ENCODE data around the gene LANCL2. TPM values are rescaled to one million over a fixed set of nuclear protein-coding genes. Genes with fewer than 3 reads are reported as not detected.

Gene LANCL2
- polyA plus RNA-seq, 3 donors: 6.4 to 11.8 (median 8.3) TPM

DNA sequence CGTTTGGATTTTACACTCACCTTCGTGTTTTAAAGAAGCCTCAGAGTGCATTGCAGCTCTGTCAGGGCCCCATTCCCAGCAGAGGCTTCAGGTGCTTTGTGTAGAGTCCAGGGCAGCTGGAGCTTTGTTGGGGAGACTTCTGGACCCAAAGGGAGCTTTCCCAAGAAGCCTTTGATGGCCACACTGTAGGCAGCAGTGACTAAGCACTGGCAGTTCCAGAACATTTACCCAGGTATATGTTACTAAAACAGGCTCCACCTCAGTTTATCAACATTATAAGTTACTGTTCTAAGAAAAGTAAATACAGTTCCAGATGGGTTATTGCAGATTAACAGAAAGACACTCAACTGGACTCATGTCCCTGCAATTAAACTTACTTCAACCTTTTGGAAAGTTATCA lies 66.8 kb downstream of the LANCL2 start:
- no peaks in the 10 kb centered on the region for H3K4me1 ChIP-seq (ENCODE audit: control insufficient read depth in 1 of 2, insufficient read depth in 2 of 2, low read length in 2 of 2)
- intact Hi-C loops (cut with micrococcal nuclease): no loop called here
- Mint-ChIP-seq H3K27ac (no peak overlapping the region), H3K9me3 (peaks cover 0 to 2% (median 0%) of the 10 kb centered on the region in 7 donors), H3K4me3 (no peak overlapping the region), H3K36me3 (peaks cover 6 to 7% of the 10 kb centered on the region in 2 donors), H3K27me3 (ENCODE audit: low read depth in 3 of 3) (peaks cover 0 to 3% (median 0%) of the 10 kb centered on the region in 3 donors), H3K4me1 (no peaks in the 10 kb centered on the region)
- no peaks in the 10 kb centered on the region for H3K27me3 ChIP-seq (ENCODE audit: control insufficient read depth in 2 of 2, insufficient read depth in 2 of 2, low read length in 2 of 2)
- DNase-seq: no peak
- H3K9ac ChIP-seq (ENCODE audit: insufficient read depth, low read length, poor library complexity, severe bottlenecking): no peak overlapping the region
- H3K4me2 ChIP-seq (replicated peaks; ENCODE audit: extremely low read depth, low read length, poor library complexity, severe bottlenecking): no peak overlapping the region
- H3K79me2 ChIP-seq (ENCODE audit: insufficient read depth, low read length): no peaks in the 10 kb centered on the region
- H3K36me3 ChIP-seq (replicated peaks in 1 of 2; ENCODE audit: control insufficient read depth in 1 of 2, insufficient read depth in 2 of 2, low read length in 2 of 2): peaks cover 0 to 18% of the 10 kb centered on the region in 2 donors
- H4K20me1 ChIP-seq (ENCODE audit: insufficient read depth, low read length): no peaks in the 10 kb centered on the region
- no peak overlapping the region for H2AFZ ChIP-seq (ENCODE audit: insufficient read depth, low read depth, low read length, poor library complexity, severe bottlenecking)
- 50% methylated on average over 2 of the region's 2 CpGs for WGBS (ENCODE audit: insufficient coverage)
- no peak overlapping the region for H3K4me3 ChIP-seq (replicated peaks in 1 of 3; ENCODE audit: low read depth in 2 of 3, low read length in 3 of 3)
- H3K27ac ChIP-seq (ENCODE audit: low read depth in 1 of 2, low read length in 2 of 2): no peak overlapping the region
- H3K9me3 ChIP-seq (replicated peaks in 1 of 2; ENCODE audit: control insufficient read depth in 1 of 2, insufficient read depth in 1 of 2, low read length in 2 of 2): no peaks in the 10 kb centered on the region
- TF ChIP-seq, protein P1, sequence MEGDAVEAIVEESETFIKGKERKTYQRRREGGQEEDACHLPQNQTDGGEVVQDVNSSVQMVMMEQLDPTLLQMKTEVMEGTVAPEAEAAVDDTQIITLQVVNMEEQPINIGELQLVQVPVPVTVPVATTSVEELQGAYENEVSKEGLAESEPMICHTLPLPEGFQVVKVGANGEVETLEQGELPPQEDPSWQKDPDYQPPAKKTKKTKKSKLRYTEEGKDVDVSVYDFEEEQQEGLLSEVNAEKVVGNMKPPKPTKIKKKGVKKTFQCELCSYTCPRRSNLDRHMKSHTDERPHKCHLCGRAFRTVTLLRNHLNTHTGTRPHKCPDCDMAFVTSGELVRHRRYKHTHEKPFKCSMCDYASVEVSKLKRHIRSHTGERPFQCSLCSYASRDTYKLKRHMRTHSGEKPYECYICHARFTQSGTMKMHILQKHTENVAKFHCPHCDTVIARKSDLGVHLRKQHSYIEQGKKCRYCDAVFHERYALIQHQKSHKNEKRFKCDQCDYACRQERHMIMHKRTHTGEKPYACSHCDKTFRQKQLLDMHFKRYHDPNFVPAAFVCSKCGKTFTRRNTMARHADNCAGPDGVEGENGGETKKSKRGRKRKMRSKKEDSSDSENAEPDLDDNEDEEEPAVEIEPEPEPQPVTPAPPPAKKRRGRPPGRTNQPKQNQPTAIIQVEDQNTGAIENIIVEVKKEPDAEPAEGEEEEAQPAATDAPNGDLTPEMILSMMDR (IDR thresholded peaks at IDR 0.05): no peak

DNA sequence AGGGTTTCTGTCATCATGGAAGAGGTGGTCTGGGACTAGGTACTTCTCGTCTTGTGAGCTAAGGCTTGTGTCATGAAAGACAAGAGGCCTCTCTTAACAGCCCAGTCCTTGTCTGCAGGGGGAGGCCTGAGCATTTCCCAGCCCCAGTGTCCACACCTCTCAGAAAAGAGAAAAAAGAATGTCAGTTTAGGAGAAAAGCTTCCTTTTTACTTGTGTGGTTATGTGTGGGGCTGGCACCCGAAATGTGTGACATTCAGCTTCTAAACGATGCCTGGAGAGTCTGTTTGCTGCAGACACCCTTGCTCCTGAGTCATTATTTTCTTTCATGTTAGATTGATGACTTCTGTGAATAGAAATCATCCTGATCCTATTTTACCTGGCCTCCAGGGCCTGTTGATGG lies 67.4 kb downstream of the LANCL2 start:
- intact Hi-C loops (cut with micrococcal nuclease): no loop called here
- Histone ChIP-seq H4K20me1 (ENCODE audit: insufficient read depth, low read length) (no peaks in the 10 kb centered on the region), H3K9ac (ENCODE audit: insufficient read depth, low read length, poor library complexity, severe bottlenecking) (no peak overlapping the region), H3K79me2 (ENCODE audit: insufficient read depth, low read length) (no peaks in the 10 kb centered on the region), H3K4me2 (replicated peaks; ENCODE audit: extremely low read depth, low read length, poor library complexity, severe bottlenecking) (no peak overlapping the region), H3K36me3 (replicated peaks in 1 of 2; ENCODE audit: control insufficient read depth in 1 of 2, insufficient read depth in 2 of 2, low read length in 2 of 2) (peaks cover 0 to 18% of the 10 kb centered on the region in 2 donors), H3K4me1 (ENCODE audit: control insufficient read depth in 1 of 2, insufficient read depth in 2 of 2, low read length in 2 of 2) (no peaks in the 10 kb centered on the region), H3K27ac (ENCODE audit: low read depth in 1 of 2, low read length in 2 of 2) (no peak overlapping the region), H2AFZ (ENCODE audit: insufficient read depth, low read depth, low read length, poor library complexity, severe bottlenecking) (no peak overlapping the region), H3K4me3 (replicated peaks in 1 of 3; ENCODE audit: low read depth in 2 of 3, low read length in 3 of 3) (no peak overlapping the region), H3K9me3 (replicated peaks in 1 of 2; ENCODE audit: control insufficient read depth in 1 of 2, insufficient read depth in 1 of 2, low read length in 2 of 2) (no peaks in the 10 kb centered on the region), H3K27me3 (ENCODE audit: control insufficient read depth in 2 of 2, insufficient read depth in 2 of 2, low read length in 2 of 2) (no peaks in the 10 kb centered on the region)
- Mint-ChIP-seq H3K27ac (peak overlapping the region in 1 of 7 donors; percentile 0), H3K4me1 (no peaks in the 10 kb centered on the region), H3K27me3 (ENCODE audit: low read depth in 3 of 3) (peaks cover 0 to 3% (median 0%) of the 10 kb centered on the region in 3 donors), H3K4me3 (no peak overlapping the region), H3K9me3 (peaks cover 0 to 2% (median 0%) of the 10 kb centered on the region in 7 donors), H3K36me3 (peaks cover 5 to 7% of the 10 kb centered on the region in 2 donors)
- WGBS (ENCODE audit: insufficient coverage): 95% methylated on average over 3 of the region's 3 CpGs
- TF ChIP-seq, protein P1 (IDR thresholded peaks at IDR 0.05): no peak
- DNase-seq: no peak

Data from CD14-positive monocyte (primary cell).